Cardiac muscle cell (in vitro differentiated cells and primary cell): ENCODE data around the gene PPTC7. TPM values are rescaled to one million over a fixed set of nuclear protein-coding genes. Genes with fewer than 3 reads are reported as not detected.
"Not testable (repeated sequence)": the region's sequence is repeated elsewhere in the genome, so short reads cannot be mapped to it uniquely, and the experiment has no call there.

ENCODE experiments used
- DNase-seq, 2 donors: peaks; one replicate each; pipeline versions ENCODE4 v3.0.0 to v3.0.0-alpha.2; 2010 to 2017; ENCODE audit warnings: low read depth in 1 of 2, low spot score in 1 of 2
- H3K27ac ChIP-seq: fragments of 200-600 bp; sonication (generic); 2 replicates; pipeline ENCODE4 v1.5.1; 2016
- H3K27me3 ChIP-seq: fragments of 200-600 bp; sonication (generic); 2 replicates; pipeline ENCODE4 v1.6.0; 2016; ENCODE audit warnings: control low read depth
- H3K36me3 ChIP-seq: fragments of 200-600 bp; sonication (generic); 2 replicates; pipeline ENCODE4 v1.5.1; 2016; ENCODE audit warnings: control low read depth
- H3K4me1 ChIP-seq: fragments of 200-600 bp; sonication (generic); 2 replicates; pipeline ENCODE4 v1.8.1; 2017; ENCODE audit warnings: low read depth, mild to moderate bottlenecking, mixed run types
- H3K4me3 ChIP-seq: fragments of 200-600 bp; sonication (generic); 2 replicates; pipeline ENCODE4 v1.5.1; 2016; ENCODE audit warnings: mild to moderate bottlenecking
- H3K9me3 ChIP-seq: fragments of 200-600 bp; sonication (generic); 2 replicates; pipeline ENCODE4 v1.5.1; 2017; ENCODE audit warnings: low read depth, mild to moderate bottlenecking, control low read depth
- polyA plus RNA-seq: library from polyadenylated mRNA; unstranded; fragments of >200 nt; fragmentation: Nextera tagmentation; extraction: Ambion mirVana; gene quantifications from 2 replicates; pipeline ENCODE4 v1.2.1, GENCODE V29; 2016
- total RNA-seq: library from RNA; depleted of rRNA; stranded (reverse); fragments of >200 nt; gene quantifications from 2 replicates; pipeline ENCODE4 v1.2.3, GENCODE V29; 2016
- TF ChIP-seq, protein P1 (sequence below): IDR thresholded peaks from 2 replicates; pipeline ENCODE4 v1.5.1; 2012; ENCODE audit warnings: low read depth, mild to moderate bottlenecking, low read length

Gene PPTC7
- total and polyA plus RNA-seq, 2 experiments from 2014 or later, result 16.3 to 21.7 TPM

DNA sequence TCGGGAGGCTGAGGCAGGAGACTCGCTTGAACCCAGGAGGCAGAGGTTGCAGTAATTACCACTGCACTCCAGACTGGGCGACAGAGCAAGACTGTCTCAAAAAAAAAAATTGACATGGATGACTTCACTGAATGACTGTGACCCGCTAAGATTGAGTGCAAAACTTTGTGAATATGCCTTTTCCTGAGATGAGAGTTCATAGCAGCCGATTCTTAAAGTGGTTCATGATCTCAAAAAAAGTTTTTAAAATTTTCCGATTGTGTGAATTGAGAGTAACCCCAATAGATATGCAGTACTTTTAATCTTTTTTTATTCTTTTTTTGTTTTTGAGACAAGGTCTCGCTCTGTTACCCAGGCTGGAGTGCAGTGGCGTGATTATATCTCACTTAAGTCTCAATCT is 32.1 kb upstream of the PPTC7 start:
- no peak for DNase-seq

DNA sequence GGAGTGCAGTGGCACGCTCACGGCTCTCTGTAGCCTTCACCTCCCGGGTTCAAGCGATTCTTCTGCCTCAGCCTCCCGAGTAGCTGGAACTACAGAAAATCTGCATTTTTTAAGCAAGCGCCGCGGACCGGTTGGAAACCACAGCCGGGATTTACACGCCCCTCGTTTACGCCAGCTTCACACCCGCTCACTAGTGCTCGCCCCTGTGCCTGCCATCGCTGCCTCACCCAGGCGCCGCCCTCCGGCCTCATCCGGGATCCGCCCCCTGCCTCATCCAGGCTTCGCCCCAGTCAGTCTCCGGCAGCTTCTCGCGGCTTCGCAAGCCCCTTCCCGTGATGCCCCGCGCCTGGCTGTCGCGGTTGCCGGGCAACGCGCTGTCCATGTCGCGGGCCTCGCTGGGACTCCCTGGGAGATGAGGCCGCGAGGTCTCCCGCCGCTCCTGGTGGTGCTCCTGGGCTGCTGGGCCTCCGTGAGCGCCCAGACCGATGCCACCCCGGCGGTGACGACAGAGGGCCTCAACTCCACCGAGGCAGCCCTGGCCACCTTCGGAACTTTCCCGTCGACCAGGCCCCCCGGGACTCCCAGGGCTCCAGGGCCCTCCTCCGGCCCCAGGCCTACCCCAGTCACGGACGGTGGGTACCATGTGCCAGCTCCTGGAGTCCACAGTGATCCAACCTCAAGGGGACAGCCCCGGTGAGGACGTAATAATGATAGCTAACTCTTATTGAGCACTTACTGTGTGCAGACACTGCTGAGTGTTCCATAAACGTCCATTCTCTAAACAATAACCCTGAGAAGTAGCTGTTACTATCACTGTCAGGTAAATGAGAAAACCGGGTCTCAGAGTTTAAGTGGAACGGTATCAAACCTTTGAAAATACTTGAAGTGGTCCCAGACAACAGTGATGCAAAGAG is 30.9 kb upstream of the PPTC7 start, which contains the start of gene TCTN1:
TSS of gene TCTN1 (plus strand) at position 359 of the 914 bp plus-strand sequence. CDS start at position 413, 54 bp downstream.
- Histone ChIP-seq H3K4me3 (peak within 1 kb of the TSS; percentile 40), H3K36me3 (no peaks in the 10 kb centered on the region), H3K27ac (no peak within 1 kb of the TSS), H3K27me3 (no peaks in the 10 kb centered on the region), H3K4me1 (peaks cover 3% of the 10 kb centered on the region), H3K9me3 (no peaks in the 10 kb centered on the region)
- TF ChIP-seq, protein P1, sequence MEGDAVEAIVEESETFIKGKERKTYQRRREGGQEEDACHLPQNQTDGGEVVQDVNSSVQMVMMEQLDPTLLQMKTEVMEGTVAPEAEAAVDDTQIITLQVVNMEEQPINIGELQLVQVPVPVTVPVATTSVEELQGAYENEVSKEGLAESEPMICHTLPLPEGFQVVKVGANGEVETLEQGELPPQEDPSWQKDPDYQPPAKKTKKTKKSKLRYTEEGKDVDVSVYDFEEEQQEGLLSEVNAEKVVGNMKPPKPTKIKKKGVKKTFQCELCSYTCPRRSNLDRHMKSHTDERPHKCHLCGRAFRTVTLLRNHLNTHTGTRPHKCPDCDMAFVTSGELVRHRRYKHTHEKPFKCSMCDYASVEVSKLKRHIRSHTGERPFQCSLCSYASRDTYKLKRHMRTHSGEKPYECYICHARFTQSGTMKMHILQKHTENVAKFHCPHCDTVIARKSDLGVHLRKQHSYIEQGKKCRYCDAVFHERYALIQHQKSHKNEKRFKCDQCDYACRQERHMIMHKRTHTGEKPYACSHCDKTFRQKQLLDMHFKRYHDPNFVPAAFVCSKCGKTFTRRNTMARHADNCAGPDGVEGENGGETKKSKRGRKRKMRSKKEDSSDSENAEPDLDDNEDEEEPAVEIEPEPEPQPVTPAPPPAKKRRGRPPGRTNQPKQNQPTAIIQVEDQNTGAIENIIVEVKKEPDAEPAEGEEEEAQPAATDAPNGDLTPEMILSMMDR, result no peak
- DNase-seq, result peak; percentile 97

More for the DNA sequence above, 32.1 kb upstream of the PPTC7 start:
- no peaks in the 10 kb centered on the region for H3K36me3 ChIP-seq
- no peaks in the 10 kb centered on the region for H3K27me3 ChIP-seq
- no peak overlapping the region for H3K4me3 ChIP-seq
- TF ChIP-seq, protein P1, result no peak
- no peaks in the 10 kb centered on the region for H3K9me3 ChIP-seq
- peaks cover 3% of the 10 kb centered on the region for H3K4me1 ChIP-seq
- no peak overlapping the region for H3K27ac ChIP-seq

DNA sequence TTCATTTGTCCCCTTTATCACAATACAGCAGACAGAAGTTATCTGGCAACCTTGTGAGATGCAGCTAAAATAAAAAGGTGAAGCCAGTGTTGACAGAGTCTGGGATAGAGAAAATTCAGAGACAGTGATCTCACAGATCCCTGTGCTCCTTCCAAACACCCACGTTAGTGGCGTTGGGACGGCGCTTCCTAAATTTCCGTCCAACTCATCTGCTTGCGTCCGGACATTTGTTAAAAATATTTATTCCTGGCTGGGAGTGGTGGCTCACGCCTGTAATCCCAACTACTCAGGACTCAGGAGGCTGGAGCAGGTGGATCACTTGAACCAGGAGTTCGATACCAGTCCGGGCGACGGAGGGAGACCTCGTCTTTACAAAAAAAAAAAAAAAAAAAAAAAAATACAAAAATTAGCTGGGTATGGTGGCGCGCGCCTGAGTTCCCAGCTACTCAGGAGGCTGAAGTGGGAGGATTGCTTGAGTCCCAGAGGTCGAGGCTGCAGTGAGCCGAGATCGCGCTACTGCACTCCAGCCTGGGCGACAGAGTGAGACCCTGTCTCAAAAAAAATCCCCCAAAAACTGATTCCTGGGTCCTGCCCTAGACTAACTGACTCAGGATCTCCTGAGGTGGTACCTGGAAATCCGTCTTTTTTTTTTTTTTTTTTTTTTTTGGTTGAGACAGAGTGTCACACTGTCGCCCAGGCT is 30.1 kb upstream of the PPTC7 start:
- Histone ChIP-seq H3K27me3 (no peaks in the 10 kb centered on the region), H3K9me3 (no peaks in the 10 kb centered on the region), H3K36me3 (no peaks in the 10 kb centered on the region), H3K4me1 (peaks cover 3% of the 10 kb centered on the region), H3K4me3 (peak overlapping the region; percentile 40), H3K27ac (no peak overlapping the region)
- TF ChIP-seq, protein P1, result no peak
- no peak for DNase-seq

DNA sequence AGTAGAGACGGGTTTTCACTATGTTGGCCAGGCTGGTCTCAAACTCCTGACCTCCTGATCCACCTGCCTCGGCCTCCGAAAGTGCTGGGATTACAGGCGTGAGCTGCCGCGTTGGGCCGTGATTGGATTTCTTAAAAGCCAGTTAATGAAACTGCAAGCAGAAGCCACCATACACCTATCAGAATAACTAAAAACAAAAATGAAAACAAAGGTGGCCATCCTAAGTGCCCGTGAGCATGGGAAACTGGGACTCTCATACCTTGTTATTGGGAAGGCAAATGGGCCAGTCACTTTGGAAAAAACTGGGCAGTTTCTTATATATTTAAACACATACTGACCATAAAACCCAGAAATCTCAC is 23.1 kb upstream of the PPTC7 start:
- H3K27ac ChIP-seq, result no peak overlapping the region
- no peaks in the 10 kb centered on the region for H3K4me1 ChIP-seq
- TF ChIP-seq, protein P1, result no peak
- H3K36me3 ChIP-seq, result no peaks in the 10 kb centered on the region
- no peaks in the 10 kb centered on the region for H3K27me3 ChIP-seq
- H3K4me3 ChIP-seq, result no peak overlapping the region
- no peak for DNase-seq
- no peaks in the 10 kb centered on the region for H3K9me3 ChIP-seq

DNA sequence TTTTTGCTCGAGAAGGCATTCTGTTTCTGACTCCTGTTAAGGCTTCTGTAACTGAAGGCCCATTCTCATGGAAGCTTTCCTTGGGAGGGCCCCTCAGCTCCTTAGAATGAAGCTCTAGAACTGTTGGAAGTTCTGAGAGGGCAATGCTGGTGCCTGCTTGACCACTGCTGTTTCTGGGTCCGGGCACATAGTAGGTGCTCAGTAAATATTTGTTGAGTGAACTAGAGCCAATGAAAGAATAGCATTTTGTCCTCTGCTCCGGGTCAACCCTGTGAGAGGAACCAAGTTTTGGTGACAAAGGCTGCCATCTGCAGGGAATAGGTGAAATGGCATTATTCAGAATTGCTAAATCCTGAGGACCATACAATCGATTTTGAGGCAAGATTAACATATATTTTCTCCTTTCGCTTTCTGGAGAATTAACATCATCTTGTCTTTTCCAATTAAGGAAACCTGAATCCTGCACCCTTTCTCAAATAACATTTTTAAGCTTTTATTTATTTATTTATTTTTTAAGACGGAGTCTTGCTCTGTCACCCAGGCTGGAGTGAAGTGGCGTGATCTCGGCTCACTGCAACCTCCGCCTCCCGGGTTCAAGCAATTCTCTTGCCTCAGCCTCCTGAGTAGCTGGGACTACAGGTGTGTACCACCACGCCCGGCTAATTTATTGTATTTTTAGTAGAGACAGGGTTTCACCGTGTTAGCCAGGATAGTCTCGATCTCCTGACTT is 19.1 kb upstream of the PPTC7 start:
- not testable (repeated sequence) for H3K4me3 ChIP-seq, H3K27me3 ChIP-seq, H3K36me3 ChIP-seq, H3K27ac ChIP-seq, H3K4me1 ChIP-seq, H3K9me3 ChIP-seq
- DNase-seq, result peak; percentile 59 to 64
- TF ChIP-seq, protein P1, result peak; percentile 64
